GM12878 (cell line): ENCODE results near the gene ZBTB34. TPM values are rescaled to one million over a fixed set of nuclear protein-coding genes. Genes with fewer than 3 reads are reported as not detected.

Experiments used
- ATAC-seq: fragments of 200-7000 bp; cut with Tn5 transposase; 3 replicates; pipeline ENCODE4 v1.9.1; 2020; ENCODE audit warnings: mild to moderate bottlenecking, moderate library complexity
- BruUV-seq: library from RNA; stranded (reverse); fragments of 400-500 nt; replicated peaks from 2 replicates; lab custom pipeline; 2021; lab: Mats Ljungman, UMichigan
- CTCF ChIA-PET: fragments of 300-600 bp; sonication (Branson Sonifier 250); formaldehyde crosslinking; extraction: SDS; loops from one replicate; lab custom pipeline; 2021; ENCODE audit warnings: inconsistent platforms; lab: Yijun Ruan, JAX
- POLR2A ChIA-PET: fragments of 350-600 bp; formaldehyde crosslinking; extraction: SDS; loops from one replicate; lab custom pipeline; 2021; ENCODE audit warnings: inconsistent platforms; lab: Charles Lee
- RAD21 ChIA-PET: fragments of 300-600 bp; sonication (Branson Sonifier 250); formaldehyde crosslinking; loops from one replicate; lab custom pipeline; 2023; ENCODE audit warnings: antibody characterized with exemption; ENCODE audit not compliant: unreplicated experiment; lab: Charles Lee
- SMC1A ChIA-PET: fragments of 300-600 bp; sonication (Branson Sonifier 250); formaldehyde crosslinking; loops from one replicate; lab custom pipeline; 2023; ENCODE audit not compliant: unreplicated experiment, uncharacterized antibody; lab: Charles Lee
- DNase-seq: peaks from one replicate; pipeline ENCODE4 v3.0.0-alpha.2; 2011; ENCODE audit warnings: low read depth, low spot score
- FAIRE-seq: peaks from 3 replicates; lab custom pipeline; 2011; peaks lifted over from hg19 to GRCh38; lab: Jason Lieb, UNC
- H2AFZ ChIP-seq: 2 replicates; pipeline ENCODE4 v1.6.0; 2011; ENCODE audit warnings: low read depth, low read length, control low read depth; ENCODE audit not compliant: control insufficient read depth
- H3K27ac ChIP-seq: 2 replicates; pipeline ENCODE4 v1.5.1; 2011; ENCODE audit warnings: control low read depth; ENCODE audit not compliant: control insufficient read depth, insufficient read depth
- H3K27me3 ChIP-seq, 2 experiments: replicated peaks in 1 of 2; 2 replicates each; pipeline versions ENCODE4 v1.6.0 to v1.6.1; 2011; ENCODE audit warnings: low read length in 1 of 2; ENCODE audit not compliant: control insufficient read depth in 2 of 2, insufficient read depth in 2 of 2
- H3K36me3 ChIP-seq, 2 experiments: 2 replicates each; pipeline ENCODE4 v1.5.1; 2011; ENCODE audit warnings: low read length in 1 of 2; ENCODE audit not compliant: control insufficient read depth in 2 of 2, insufficient read depth in 2 of 2
- H3K4me1 ChIP-seq: 2 replicates; pipeline ENCODE4 v1.6.1; 2011; ENCODE audit warnings: mild to moderate bottlenecking, low read length, moderate library complexity, mixed read lengths; ENCODE audit not compliant: control insufficient read depth, insufficient read depth
- H3K4me2 ChIP-seq: 2 replicates; pipeline ENCODE4 v1.6.0; 2011; ENCODE audit warnings: control low read depth; ENCODE audit not compliant: control insufficient read depth, insufficient read depth
- H3K4me3 ChIP-seq: fragments of 200-600 bp; sonication (generic); 2 replicates; pipeline ENCODE4 v1.5.1; 2016
- H3K79me2 ChIP-seq: 2 replicates; pipeline ENCODE4 v1.6.0; 2011; ENCODE audit warnings: low read length; ENCODE audit not compliant: control insufficient read depth, insufficient read depth
- H3K9ac ChIP-seq: 2 replicates; pipeline ENCODE4 v1.8.0; 2011; ENCODE audit warnings: low read length, control low read depth, mixed read lengths; ENCODE audit not compliant: control insufficient read depth, insufficient read depth
- H3K9me3 ChIP-seq: replicated peaks from 3 replicates; pipeline ENCODE4 v1.5.1; 2011; ENCODE audit warnings: mild to moderate bottlenecking, low read length; ENCODE audit not compliant: control insufficient read depth, insufficient read depth
- H4K20me1 ChIP-seq: 2 replicates; pipeline ENCODE4 v1.6.0; 2011; ENCODE audit not compliant: control insufficient read depth, insufficient read depth
- CBX5 ChIP-seq: sonication (generic); IDR thresholded peaks from 2 replicates; pipeline ENCODE4 v1.6.1; 2016; ENCODE audit warnings: low read depth, moderate library complexity, mild to moderate bottlenecking, inconsistent platforms
- CREM ChIP-seq: IDR thresholded peaks from 2 replicates; pipeline ENCODE4 v1.6.1; 2014; ENCODE audit warnings: antibody characterized with exemption, low read depth
- DPF2 ChIP-seq: fragments of 450-650 bp; IDR thresholded peaks from 2 replicates; pipeline ENCODE4 v1.6.1; 2017; ENCODE audit warnings: mild to moderate bottlenecking
- IKZF2 ChIP-seq, 2 experiments: fragments of 450-650 bp; IDR thresholded peaks; 2 replicates each; pipeline ENCODE4 v1.6.1; 2017; ENCODE audit warnings: mild to moderate bottlenecking in 2 of 2, moderate library complexity in 2 of 2
- IRF4 ChIP-seq: IDR thresholded peaks from 2 replicates; pipeline ENCODE4 v1.6.1; 2011; ENCODE audit warnings: low read depth, low read length
- JUNB ChIP-seq: IDR thresholded peaks from 2 replicates; pipeline ENCODE4 v1.6.1; 2016; ENCODE audit warnings: antibody characterized with exemption, mild to moderate bottlenecking
- MEF2B ChIP-seq: fragments of 450-650 bp; IDR thresholded peaks from 2 replicates; pipeline ENCODE4 v1.6.1; 2018; ENCODE audit warnings: mild to moderate bottlenecking, moderate library complexity; ENCODE audit not compliant: partially characterized antibody, poor library complexity, severe bottlenecking
- MTA3 ChIP-seq: IDR thresholded peaks from 2 replicates; pipeline ENCODE4 v1.6.1; 2012; ENCODE audit warnings: low read length, inconsistent platforms, borderline replicate concordance
- NFXL1 ChIP-seq: fragments of 450-650 bp; IDR thresholded peaks from 2 replicates; pipeline ENCODE4 v1.6.1; 2017; ENCODE audit warnings: antibody characterized with exemption, mild to moderate bottlenecking, borderline replicate concordance
- WGBS: methylation state at CpG from one replicate; pipeline ENCODE4 v1.1.6; 2016; ENCODE audit warnings: low lambda C conversion rate; ENCODE audit not compliant: insufficient replicate concordance, insufficient coverage; ENCODE audit errors: missing lambda C conversion rate; 5-methylcytosine and 5-hydroxymethylcytosine counted together
- in situ Hi-C: fragments of 300-500 bp; cut with MboI; formaldehyde crosslinking; loops from 9 replicates; pipeline ENCODE4 v1.14.3; 2018; ENCODE audit warnings: mixed read lengths
- intact Hi-C: fragments of 100-400 bp; cut with micrococcal nuclease; formaldehyde crosslinking; loops from one replicate; pipeline ENCODE4 v1.14.2; 2022; ENCODE audit not compliant: unreplicated experiment
- polyA plus RNA-seq, 11 experiments: library from polyadenylated mRNA; depleted of rRNA in 4 of 11; unstranded in 6 of 11; stranded (reverse) in 5 of 11; fragments of >200 nt; fragmentation: Nextera tagmentation in 4 of 11; fragmentation: Illumina TruSeq in 1 of 11; extraction: Ambion mirVana in 4 of 11; extraction: Trizol in 1 of 11; gene quantifications; 1 replicate in 1 of 11; 2 replicates in 10 of 11; pipeline versions ENCODE4 v1.2.1 to v1.2.3, GENCODE V29; 2011 to 2016; ENCODE audit warnings: inconsistent platforms in 2 of 11, missing spikeins in 2 of 11, low read depth in 1 of 11
- total RNA-seq, 4 experiments: library from RNA; depleted of rRNA in 3 of 4; stranded (reverse); fragments of >200 nt in 3 of 4; fragmentation: Illumina TruSeq in 1 of 4; extraction: Trizol in 1 of 4; gene quantifications; 2 replicates each; pipeline versions ENCODE4 v1.2.1 to v1.2.3, GENCODE V29; 2013 to 2021
- TF ChIP-seq, protein P1 (sequence below): fragments of 450-650 bp; IDR thresholded peaks from 2 replicates; pipeline ENCODE4 v1.6.1; 2017; ENCODE audit warnings: mild to moderate bottlenecking, moderate library complexity
- TF ChIP-seq, protein P2 (sequence below): fragments of 450-650 bp; IDR thresholded peaks from 2 replicates; pipeline ENCODE4 v1.6.1; 2017; ENCODE audit warnings: mild to moderate bottlenecking, moderate library complexity

The ZBTB34 gene
- total and polyA plus RNA-seq, 10 of the 15 experiments (the other 5 are each of a cell fraction or from before 2014, with no cell fraction given), result 0.71 to 11.3 (median 3.8) TPM

DNA sequence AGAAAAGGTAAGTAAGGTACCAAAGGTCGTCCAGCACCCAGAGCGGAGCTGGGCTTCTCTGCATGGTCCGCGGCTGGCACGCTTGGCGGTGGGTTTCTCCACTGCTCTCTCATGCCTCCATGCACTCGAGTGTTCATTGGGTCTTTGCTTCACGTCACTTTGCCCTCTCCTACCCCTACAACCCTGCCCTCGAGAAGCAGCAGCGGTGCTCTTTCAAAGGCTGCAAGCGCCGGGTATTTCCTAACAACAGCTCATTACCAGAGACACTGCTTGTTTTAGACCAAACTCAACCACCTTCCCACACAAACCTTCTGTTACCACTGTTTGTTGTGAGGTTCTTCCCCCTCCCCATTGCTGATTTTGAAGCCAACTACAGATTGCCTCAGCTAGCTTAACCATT lies 21.5 kb upstream of the ZBTB34 start:
- ChIA-PET CTCF (interaction anchor here (0.5 to 2.6 kb wide), 10 partner anchors 9 to 590 kb away, joined by 3 to 16 read pairs (median 6); partner anchors contain the start of genes ZBTB34 and ZBTB43), RAD21 (interaction anchor here (0.8 to 2.6 kb wide), 13 partner anchors 18 to 345 kb away, joined by 3 to 25 read pairs (median 5); partner anchors contain the start of gene ZBTB43), SMC1A (interaction anchor here (0.8 to 4.7 kb wide), 9 partner anchors 10 to 1017 kb away, joined by 3 to 35 read pairs (median 5); partner anchors contain the start of gene ZBTB43), POLR2A (interaction anchor here (0.6 to 3.2 kb wide), 10 partner anchors 10 to 93 kb away, joined by 3 to 26 read pairs (median 4); partner anchors contain the start of genes ZBTB34 and ZBTB43)
- Histone ChIP-seq H3K4me1 (peaks cover 65% of the 10 kb centered on the region), H3K36me3 (peaks cover 0 to 14% of the 10 kb centered on the region in 2 experiments; a peak in 3 of 4 replicates), H4K20me1 (no peaks in the 10 kb centered on the region; the same call in 1 of the 2 replicates), H3K79me2 (peaks cover 30% of the 10 kb centered on the region), H3K27me3 (no peaks in the 10 kb centered on the region), H3K4me3 (no peak overlapping the region; the same call in 1 of the 2 replicates), H2AFZ (no peak overlapping the region), H3K4me2 (peak overlapping the region; percentile 79; the same call in 1 of the 2 replicates), H3K9me3 (no peaks in the 10 kb centered on the region), H3K27ac (peak overlapping the region; percentile 91), H3K9ac (peak overlapping the region; percentile 42; the same call in 1 of the 2 replicates)
- FAIRE-seq (peak; percentile 13), ATAC-seq (peak; percentile 84), DNase-seq (peak; percentile 81)
- under 1% methylated on average over 12 of the region's 12 CpGs for WGBS
- in situ Hi-C loops, result no loop called here
- no TSS peak for BruUV-seq
- intact Hi-C loops, result loop anchor here (2.0 kb wide), 1 partner anchor 34 kb away; the partner anchor contains the start of gene ZBTB43
- TF ChIP-seq DPF2 (0 out of 2 replicates have a peak, but pooled peaks have one; percentile 69), CREM (peak; percentile 42; the same call in 1 of the 2 replicates), MTA3 (peak; percentile 46; the same call in 1 of the 2 replicates), CBX5 (0 out of 2 replicates have a peak, but pooled peaks have one; percentile 52), NFXL1 (no peak), IRF4 (peak; percentile 44; the same call in 1 of the 2 replicates), MEF2B (peak; percentile 55), JUNB (peak; percentile 64), IKZF2 (IDR thresholded peaks at IDR 0.05) (peak; percentile 22 to 38; a peak in 2 of 4 replicates)
- TF ChIP-seq, protein P1, sequence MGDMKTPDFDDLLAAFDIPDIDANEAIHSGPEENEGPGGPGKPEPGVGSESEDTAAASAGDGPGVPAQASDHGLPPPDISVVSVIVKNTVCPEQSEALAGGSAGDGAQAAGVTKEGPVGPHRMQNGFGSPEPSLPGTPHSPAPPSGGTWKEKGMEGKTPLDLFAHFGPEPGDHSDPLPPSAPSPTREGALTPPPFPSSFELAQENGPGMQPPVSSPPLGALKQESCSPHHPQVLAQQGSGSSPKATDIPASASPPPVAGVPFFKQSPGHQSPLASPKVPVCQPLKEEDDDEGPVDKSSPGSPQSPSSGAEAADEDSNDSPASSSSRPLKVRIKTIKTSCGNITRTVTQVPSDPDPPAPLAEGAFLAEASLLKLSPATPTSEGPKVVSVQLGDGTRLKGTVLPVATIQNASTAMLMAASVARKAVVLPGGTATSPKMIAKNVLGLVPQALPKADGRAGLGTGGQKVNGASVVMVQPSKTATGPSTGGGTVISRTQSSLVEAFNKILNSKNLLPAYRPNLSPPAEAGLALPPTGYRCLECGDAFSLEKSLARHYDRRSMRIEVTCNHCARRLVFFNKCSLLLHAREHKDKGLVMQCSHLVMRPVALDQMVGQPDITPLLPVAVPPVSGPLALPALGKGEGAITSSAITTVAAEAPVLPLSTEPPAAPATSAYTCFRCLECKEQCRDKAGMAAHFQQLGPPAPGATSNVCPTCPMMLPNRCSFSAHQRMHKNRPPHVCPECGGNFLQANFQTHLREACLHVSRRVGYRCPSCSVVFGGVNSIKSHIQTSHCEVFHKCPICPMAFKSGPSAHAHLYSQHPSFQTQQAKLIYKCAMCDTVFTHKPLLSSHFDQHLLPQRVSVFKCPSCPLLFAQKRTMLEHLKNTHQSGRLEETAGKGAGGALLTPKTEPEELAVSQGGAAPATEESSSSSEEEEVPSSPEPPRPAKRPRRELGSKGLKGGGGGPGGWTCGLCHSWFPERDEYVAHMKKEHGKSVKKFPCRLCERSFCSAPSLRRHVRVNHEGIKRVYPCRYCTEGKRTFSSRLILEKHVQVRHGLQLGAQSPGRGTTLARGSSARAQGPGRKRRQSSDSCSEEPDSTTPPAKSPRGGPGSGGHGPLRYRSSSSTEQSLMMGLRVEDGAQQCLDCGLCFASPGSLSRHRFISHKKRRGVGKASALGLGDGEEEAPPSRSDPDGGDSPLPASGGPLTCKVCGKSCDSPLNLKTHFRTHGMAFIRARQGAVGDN, result peak; percentile 87
- TF ChIP-seq, protein P2, sequence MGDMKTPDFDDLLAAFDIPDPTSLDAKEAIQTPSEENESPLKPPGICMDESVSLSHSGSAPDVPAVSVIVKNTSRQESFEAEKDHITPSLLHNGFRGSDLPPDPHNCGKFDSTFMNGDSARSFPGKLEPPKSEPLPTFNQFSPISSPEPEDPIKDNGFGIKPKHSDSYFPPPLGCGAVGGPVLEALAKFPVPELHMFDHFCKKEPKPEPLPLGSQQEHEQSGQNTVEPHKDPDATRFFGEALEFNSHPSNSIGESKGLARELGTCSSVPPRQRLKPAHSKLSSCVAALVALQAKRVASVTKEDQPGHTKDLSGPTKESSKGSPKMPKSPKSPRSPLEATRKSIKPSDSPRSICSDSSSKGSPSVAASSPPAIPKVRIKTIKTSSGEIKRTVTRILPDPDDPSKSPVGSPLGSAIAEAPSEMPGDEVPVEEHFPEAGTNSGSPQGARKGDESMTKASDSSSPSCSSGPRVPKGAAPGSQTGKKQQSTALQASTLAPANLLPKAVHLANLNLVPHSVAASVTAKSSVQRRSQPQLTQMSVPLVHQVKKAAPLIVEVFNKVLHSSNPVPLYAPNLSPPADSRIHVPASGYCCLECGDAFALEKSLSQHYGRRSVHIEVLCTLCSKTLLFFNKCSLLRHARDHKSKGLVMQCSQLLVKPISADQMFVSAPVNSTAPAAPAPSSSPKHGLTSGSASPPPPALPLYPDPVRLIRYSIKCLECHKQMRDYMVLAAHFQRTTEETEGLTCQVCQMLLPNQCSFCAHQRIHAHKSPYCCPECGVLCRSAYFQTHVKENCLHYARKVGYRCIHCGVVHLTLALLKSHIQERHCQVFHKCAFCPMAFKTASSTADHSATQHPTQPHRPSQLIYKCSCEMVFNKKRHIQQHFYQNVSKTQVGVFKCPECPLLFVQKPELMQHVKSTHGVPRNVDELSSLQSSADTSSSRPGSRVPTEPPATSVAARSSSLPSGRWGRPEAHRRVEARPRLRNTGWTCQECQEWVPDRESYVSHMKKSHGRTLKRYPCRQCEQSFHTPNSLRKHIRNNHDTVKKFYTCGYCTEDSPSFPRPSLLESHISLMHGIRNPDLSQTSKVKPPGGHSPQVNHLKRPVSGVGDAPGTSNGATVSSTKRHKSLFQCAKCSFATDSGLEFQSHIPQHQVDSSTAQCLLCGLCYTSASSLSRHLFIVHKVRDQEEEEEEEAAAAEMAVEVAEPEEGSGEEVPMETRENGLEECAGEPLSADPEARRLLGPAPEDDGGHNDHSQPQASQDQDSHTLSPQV, result peak; percentile 5; the same call in 1 of the 2 replicates
